GM19438 (cell line): ENCODE results near the gene RPS5.
"Not testable (repeated sequence)": the region's sequence is repeated elsewhere in the genome, so short reads cannot be mapped to it uniquely, and the experiment has no call there.

ENCODE experiments used
- ATAC-seq: cut with Tn5 transposase; IDR thresholded peaks from one replicate; pipeline ENCODE4 v1.9.1; 2021; ENCODE audit warnings: low read depth; ENCODE audit not compliant: unreplicated experiment

RPS5 gene

DNA sequence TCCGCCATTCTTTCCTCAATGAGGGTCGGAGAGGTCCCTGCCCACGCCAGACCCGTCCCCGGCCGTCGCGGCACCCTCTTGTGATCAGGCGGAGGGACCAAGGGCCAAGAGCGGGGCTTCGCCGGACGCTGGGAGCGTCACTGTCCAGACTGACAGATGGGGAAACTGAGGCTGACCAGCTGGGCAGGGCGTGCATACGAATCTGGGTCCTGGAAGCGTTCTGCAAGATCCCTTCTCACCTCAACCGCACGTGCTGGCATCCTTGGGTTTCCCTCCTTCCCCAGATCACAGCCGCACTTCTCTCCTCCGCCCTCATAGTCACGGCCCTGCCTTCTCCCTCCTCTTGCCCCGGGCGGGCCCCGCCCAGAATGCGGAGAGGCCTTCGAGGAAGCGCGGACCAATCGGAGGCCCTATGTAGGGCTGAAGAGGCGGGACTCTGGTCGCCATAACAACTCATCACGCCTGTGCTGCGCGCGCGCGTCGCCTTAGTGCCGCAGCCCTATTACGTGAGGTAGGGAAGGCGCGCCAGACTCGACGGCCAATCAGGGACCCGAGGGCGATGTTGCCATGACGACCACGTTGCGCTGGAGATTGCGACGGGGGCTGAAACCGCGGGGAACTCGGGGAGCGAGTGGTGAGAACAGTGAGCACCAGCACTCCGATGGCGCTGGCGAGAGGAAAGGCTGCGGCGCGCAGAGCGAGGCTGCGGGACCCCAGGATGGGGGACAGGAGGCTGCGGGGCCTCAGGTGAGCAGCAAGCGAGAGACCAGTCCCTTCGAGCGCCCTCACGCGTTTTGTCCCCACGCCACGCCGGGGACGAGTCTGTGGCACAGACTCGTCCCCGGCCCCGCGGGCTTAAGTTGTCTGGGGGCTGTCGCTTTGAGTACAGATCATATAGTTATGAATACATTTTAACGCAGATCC, 14.1 kb downstream of the RPS5 start:
- ATAC-seq = peak; percentile 98

DNA sequence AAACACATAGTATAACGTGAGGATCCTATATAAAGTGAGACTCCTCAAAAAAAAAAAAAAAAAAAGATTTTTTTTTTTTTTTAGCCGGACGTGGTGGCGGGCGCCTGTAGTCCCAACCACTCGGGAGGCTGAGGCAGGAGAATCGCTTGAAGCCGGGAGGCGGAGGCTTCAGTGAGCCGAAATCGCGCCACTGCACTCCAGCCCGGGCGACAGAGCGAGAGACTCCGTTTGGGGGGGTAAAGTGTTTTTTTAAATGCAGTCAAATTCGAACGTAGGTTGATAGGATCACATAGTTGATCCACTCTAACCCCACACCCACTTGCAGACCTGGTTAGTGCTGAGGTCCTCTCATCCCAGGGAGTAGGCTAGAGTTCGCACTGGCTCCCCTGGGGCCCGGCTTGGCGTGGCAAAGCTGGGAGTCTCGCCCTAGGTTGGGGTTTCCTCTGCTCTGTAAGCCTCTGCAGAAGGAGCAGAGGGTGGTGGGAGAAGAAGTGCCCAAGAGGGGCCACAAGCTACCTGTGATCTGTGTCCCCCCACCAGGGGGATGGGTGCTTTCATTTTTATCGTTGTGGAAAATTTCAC, 14.9 kb downstream of the RPS5 start:
- no peak for ATAC-seq

GRCh38 chr19:58403920-58404478, 16.9 kb downstream of the RPS5 start:
- ATAC-seq = not testable (repeated sequence)

DNA sequence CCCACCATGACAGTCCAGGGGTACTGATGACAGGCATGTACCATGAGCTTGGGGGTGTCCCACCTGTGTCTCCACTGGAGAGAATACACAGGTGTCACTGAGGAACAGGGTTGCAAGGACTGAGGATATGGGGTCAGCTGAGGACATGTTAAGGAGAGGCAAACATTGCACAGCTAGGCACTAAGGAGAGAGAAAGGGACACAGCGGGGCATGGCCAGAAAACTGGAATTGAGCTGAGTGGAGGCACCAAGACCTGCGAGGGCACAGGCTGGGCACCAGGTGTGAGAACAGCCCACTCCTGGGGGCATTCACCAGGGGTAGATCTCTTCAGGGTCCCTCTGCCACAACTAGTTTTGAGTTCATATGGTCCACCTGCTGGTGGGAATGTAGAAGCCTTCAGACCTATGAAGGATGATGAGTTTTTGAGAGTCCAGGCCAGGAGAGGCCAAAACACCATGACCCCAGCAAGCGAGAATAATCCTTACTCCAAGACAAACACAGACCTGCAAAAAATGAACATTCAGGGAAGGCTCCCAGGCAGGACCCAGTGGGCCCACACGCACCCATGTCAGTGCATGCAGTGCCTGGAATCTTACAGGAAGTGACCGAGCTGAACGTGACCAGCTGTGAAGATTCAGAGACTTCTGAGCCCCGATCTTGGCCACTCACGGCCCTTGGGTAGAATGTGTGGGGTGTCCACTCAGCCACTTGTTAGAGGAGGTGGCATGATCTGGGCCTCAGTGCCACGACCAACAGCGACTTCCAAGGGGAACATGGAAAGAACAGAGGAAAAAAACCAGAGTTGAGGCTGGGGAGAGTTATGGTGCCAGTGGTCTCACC, 20.0 kb downstream of the RPS5 start:
- no peak for ATAC-seq

DNA sequence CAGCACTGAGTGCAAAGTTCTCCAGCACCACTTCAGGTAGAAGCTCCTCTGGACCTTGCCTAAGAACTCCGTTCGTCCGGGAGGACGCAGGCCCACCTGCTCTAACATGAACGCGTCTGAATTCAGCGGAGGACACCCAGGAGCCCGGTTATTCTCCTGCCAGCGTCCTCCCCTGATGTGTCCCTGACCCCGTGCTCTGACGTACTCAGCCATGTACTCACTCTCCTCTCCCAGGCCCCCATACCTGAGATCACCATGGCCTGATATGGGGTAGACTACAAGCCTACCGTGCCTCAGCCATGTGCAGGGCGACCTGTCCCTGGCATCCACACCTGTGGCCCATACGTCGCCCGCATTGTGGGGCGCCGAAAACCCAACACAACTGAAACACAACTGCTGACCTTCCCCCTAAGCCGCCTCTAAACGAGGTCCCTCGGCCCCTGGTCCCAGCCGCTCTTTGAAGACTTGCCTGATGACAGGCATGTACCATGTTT, 20.6 kb downstream of the RPS5 start:
- ATAC-seq = no peak

DNA sequence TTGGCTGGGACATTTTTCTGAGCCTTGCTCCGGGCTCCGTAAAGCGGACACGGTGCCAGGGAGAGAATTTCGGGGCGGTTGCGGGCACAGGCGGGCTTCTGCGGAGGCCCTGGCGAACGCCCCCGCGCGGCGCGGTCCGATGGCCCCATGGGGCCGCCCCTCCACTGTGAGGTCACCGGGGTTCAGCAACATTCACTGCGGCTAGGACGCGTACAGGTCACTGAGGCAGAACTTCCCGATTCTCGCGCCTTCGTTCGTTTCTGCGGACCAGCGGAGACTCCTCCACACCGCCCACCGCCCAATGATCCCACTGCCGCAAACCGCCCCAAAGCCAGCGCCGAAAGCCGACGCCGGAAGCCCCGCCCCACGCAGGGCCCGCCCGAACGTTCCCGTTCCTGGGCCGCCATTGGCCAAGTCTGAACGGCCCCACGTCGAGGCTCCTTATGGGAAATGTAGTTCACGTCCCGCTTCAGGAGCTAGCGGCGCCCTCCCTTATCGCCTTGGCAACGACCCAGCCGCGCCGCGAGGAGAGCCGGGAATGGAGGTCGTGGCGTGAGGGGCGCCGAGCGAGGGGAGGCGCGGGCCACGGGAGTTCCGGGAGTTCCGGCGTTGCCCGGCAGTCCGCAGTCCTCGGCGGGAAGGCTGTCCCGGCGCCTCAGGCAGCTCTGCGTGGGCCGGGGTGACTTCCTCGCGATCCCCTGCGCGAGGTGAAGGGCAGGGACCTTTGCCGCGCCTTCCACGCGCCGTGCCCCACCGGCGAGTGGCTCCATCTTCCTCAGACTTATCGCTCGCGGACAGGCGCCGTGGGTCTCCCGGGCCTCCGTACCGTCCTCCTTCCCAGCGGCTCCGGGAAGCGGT, 21.3 kb downstream of the RPS5 start, which contains the start of gene ZNF584:
ZNF584 (plus strand) TSS at position 498 of the 858 bp plus-strand sequence. CDS start 499 bp downstream, outside the sequence.
- peak; percentile 94 for ATAC-seq

- no peak for ATAC-seq
Measured at GRCh38 chr19:58409010-58409790, 22.1 kb downstream of the RPS5 start.

- ATAC-seq = no peak
Measured at GRCh38 chr19:58416604-58417003, 29.5 kb downstream of the RPS5 start.

DNA sequence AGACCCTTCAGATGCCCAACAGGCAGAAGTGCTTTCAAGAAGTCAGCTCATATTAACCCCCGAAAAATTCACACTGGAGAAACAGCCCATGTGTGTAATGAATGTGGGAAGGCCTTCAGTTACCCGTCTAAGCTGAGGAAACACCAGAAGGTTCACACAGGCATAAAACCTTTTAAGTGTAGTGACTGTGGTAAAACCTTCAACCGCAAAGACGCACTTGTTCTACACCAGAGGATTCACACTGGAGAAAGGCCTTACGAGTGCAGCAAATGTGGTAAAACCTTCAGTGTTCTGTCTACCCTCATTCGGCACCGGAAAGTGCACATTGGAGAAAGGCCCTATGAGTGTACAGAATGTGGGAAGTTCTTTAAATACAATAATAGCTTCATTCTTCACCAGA, 30.0 kb downstream of the RPS5 start:
- no peak for ATAC-seq

DNA sequence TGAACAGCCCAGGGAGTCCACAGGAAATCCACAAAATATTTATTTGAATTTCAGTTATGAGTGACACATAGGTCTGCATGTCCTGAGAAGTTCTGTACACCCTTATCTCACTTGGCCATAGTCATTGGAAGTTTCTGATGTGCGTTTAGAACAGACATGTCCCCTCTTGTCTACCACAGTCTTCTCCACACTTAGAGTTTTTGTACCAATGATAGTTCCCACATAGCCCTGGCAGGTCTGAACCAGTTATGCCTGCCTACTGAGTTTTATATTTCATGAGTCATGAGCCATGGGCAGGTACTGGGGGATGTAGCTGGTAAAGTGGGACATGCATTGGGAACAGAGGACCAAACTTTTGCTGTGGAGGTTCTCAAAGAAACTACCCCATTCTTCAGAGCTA, 41.5 kb downstream of the RPS5 start:
- ATAC-seq = no peak

DNA sequence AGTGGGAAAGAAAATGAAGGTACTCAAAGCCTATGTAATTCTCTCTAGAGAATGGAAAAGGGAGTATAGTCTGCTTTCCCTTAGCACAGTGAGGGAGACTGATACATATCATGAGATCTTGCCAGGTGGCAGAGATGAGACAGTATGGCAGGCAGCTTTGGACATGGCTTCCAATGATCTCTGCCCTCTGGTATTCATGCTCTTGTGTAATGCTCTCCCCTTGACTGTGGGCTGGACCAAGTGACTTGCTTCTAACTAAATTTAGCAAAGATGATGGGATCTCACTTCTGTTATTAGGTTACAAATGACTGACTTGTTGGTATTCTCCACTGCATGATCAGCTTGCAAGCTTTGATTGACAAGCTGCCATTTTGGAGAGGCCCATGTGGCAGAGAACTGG, 42.7 kb downstream of the RPS5 start:
- no peak for ATAC-seq

DNA sequence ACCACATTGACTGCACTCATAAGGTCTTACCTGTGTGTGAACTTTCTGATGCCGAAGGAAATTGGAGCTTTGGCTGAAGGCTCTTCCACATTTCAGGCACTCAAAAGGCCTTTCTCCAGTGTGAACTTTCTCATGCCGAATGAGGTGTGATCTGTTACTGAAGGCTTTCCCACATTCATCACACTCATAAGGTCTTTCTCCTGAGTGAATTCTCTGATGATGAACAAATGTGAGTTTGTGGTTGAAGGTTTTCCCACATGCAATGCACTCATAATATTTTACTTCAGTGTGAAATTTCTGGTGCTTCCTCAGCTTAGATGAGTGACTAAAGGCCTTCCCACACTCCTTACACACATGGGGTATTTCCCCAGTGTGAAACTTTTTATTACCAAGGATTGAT, 47.1 kb downstream of the RPS5 start:
- no peak for ATAC-seq

DNA sequence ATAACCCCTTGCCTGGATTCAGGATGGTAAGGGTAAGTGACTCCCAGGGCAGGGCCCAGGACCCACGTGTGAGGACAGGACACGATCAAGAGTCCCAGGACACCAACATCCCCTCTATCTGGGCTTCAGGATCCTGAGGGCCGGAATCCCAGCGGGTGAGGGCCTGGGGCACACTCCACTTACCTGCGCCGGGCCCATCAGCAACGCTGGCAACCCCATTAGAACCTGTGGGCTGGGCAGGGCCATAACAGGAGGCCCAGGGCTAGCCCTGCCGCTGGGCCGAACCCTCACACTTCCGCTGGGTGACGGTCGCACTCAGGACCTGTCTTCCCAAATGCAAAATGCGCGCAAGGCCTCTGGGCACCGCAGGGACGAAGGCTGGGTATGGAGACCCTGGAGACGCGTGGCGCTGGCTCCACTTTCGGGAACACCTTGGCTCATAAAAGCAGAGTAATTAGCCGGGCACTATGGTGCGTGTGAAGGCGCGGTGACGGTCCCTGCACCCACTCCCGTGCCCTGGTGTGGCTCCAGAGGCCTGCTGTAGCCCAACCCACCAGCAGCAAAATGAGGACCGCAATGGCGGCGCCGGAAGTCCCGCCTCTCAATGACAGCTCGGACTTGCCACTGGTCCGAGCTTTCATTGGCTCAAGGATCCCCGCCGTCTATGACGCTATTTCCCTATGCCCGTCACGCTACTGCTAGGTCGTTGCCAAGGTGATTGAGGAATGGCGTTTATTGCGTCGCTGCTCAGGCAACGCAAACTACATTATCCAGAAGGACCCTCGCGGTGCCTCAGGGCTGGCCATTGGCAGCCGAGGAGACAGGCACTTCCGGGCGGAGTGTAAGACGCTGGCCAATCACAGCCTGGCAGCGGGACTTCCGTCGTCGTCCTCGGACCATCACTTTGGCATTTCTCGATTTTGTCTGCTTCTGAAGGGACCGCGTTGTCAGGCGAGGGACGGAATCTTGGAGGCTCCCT, 52.8 kb downstream of the RPS5 start, which contains the start of gene ZNF132:
ZNF132 (minus strand) TSS at position 578 of the 979 bp plus-strand sequence; CDS start at position 246, 332 bp downstream.
- ATAC-seq = peak; percentile 96

DNA sequence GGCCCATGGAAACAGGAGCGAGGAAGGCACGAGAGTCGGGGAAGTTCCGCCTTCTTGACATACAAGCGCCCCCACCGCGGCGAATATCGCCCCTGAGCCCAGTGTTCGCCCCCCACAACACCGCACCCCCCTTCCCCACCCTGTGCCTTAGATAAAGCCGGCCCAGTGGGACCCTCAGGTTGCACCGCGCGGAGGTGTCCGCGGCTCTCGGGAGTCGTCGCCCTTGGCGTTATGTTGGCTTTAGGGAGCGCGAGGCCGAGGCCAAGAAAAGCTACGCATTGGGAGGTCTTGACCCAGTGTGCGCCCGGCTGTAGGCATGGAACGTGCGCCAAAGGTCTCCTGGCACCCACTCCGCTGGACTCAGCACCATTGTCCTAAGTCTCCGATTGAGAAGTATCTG, 53.5 kb downstream of the RPS5 start:
- no peak for ATAC-seq

GRCh38 chr19:58442986-58443385, 55.9 kb downstream of the RPS5 start:
- ATAC-seq = not testable (repeated sequence)
